Fibroblast of villous mesenchyme (primary cell): ENCODE measurements around the gene PEPD. TPM values are rescaled to one million over a fixed set of nuclear protein-coding genes. Genes with fewer than 3 reads are reported as not detected.

Experiments used
- DNase-seq: peaks from one replicate; pipeline ENCODE4 v3.0.0-alpha.2; 2010; ENCODE audit warnings: low read depth
- H3K4me3 ChIP-seq: 2 replicates; pipeline ENCODE4 v1.5.1; 2011; ENCODE audit warnings: low read depth, mild to moderate bottlenecking, low read length
- CTCF ChIP-seq: IDR thresholded peaks from 2 replicates; pipeline ENCODE4 v1.5.1; 2012; ENCODE audit warnings: low read depth, mild to moderate bottlenecking, low read length; ENCODE audit not compliant: insufficient read depth
- total RNA-seq: library from RNA; depleted of rRNA; stranded (reverse); fragments of >200 nt; gene quantifications from 2 replicates; pipeline ENCODE4 v1.2.3, GENCODE V29; 2012

The PEPD gene
- total RNA-seq, 1 donor = 66.1 TPM

GRCh38 chr19:33383720-33384292 lies 137.8 kb downstream of the PEPD start:
- no peak overlapping the region for H3K4me3 ChIP-seq
- no peak for DNase-seq
- no peak for TF ChIP-seq CTCF

- TF ChIP-seq CTCF = no peak
- no peak for DNase-seq
- no peak overlapping the region for H3K4me3 ChIP-seq
Observed at GRCh38 chr19:33382982-33383381, 138.6 kb downstream of the PEPD start.

GRCh38 chr19:33382006-33382405 lies 139.6 kb downstream of the PEPD start:
- no peak overlapping the region for H3K4me3 ChIP-seq
- no peak for DNase-seq
- no peak for TF ChIP-seq CTCF

DNA sequence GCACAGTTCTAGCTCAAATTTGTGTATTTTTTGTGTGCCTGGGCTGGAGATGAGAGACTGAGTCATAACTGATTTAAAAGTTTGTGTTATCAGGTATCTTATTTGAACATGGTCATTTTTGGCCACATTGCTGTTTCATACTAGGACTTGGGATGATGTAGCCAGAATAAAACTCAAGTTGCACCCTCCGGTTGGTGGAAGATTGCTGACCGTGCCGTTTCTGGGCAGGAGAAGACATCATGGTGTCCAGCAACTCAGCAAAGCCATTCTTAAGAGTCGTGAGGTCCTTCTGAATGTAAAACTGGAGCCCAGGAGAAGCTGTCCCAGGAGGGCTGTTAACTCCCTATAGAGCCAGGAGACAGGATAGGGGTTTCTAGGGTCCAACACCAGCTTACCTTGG lies 140.5 kb downstream of the PEPD start:
- no peak overlapping the region for H3K4me3 ChIP-seq
- TF ChIP-seq CTCF = no peak
- DNase-seq = no peak

GRCh38 chr19:33379151-33379829 lies 142.3 kb downstream of the PEPD start:
- no peak for TF ChIP-seq CTCF
- no peak overlapping the region for H3K4me3 ChIP-seq
- DNase-seq = no peak

DNA sequence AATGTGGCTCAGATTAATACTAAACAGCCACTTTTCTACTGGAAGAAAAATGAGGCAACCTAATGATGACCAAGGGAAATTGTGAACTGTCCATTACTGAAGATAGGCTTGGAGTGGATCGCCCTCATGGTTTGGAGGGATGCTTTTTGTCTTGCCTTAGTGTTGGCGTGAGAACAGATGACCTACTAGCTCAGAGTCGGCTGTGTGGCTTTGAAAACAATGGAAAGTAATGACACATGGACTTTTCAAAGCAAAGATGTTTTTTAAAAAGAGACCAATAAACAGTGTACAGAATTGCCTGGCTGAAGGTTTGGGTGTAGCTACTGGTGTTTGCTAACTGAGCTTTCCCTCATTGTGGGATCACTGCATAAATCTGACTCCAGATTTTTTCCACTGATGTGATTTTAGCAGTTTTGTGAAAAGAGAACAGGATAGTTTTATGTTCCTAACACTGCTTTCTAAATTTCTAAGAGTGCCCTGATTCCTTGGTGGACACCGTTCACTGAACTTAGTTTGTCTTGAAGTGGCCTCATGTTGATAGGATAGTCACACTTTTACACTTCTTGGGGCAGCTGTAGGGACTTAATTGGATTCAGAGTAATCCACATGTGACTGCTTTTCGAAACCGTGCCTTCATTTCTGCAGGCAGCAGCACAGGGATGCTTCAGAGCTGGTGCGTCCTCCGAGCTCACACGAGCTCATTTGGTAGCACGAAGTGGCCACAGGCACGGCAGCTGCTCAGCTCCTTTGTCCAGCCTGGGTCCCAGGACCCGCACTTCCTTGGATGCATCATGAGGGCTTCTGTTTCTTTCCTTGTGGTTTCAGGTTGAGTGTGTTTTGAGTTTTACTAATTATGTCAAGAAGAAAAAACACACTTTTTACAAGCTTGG lies 143.8 kb downstream of the PEPD start:
- TF ChIP-seq CTCF = no peak
- no peak overlapping the region for H3K4me3 ChIP-seq
- peak; percentile 10 for DNase-seq
